Cardiac muscle cell (in vitro differentiated cells and primary cell): ENCODE data around the gene FAM81B. TPM values are rescaled to one million over a fixed set of nuclear protein-coding genes. Genes with fewer than 3 reads are reported as not detected.

Experiments
- DNase-seq, 2 donors: peaks; one replicate each; pipeline versions ENCODE4 v3.0.0 to v3.0.0-alpha.2; 2010 to 2017; ENCODE audit warnings: low read depth in 1 of 2, low spot score in 1 of 2
- H3K27ac ChIP-seq: fragments of 200-600 bp; sonication (generic); 2 replicates; pipeline ENCODE4 v1.5.1; 2016
- H3K27me3 ChIP-seq: fragments of 200-600 bp; sonication (generic); 2 replicates; pipeline ENCODE4 v1.6.0; 2016; ENCODE audit warnings: control low read depth
- H3K36me3 ChIP-seq: fragments of 200-600 bp; sonication (generic); 2 replicates; pipeline ENCODE4 v1.5.1; 2016; ENCODE audit warnings: control low read depth
- H3K4me1 ChIP-seq: fragments of 200-600 bp; sonication (generic); 2 replicates; pipeline ENCODE4 v1.8.1; 2017; ENCODE audit warnings: low read depth, mild to moderate bottlenecking, mixed run types
- H3K4me3 ChIP-seq: fragments of 200-600 bp; sonication (generic); 2 replicates; pipeline ENCODE4 v1.5.1; 2016; ENCODE audit warnings: mild to moderate bottlenecking
- H3K9me3 ChIP-seq: fragments of 200-600 bp; sonication (generic); 2 replicates; pipeline ENCODE4 v1.5.1; 2017; ENCODE audit warnings: low read depth, mild to moderate bottlenecking, control low read depth
- polyA plus RNA-seq: library from polyadenylated mRNA; unstranded; fragments of >200 nt; fragmentation: Nextera tagmentation; extraction: Ambion mirVana; gene quantifications from 2 replicates; pipeline ENCODE4 v1.2.1, GENCODE V29; 2016
- total RNA-seq: library from RNA; depleted of rRNA; stranded (reverse); fragments of >200 nt; gene quantifications from 2 replicates; pipeline ENCODE4 v1.2.3, GENCODE V29; 2016
- TF ChIP-seq, protein P1 (sequence below): IDR thresholded peaks from 2 replicates; pipeline ENCODE4 v1.5.1; 2012; ENCODE audit warnings: low read depth, mild to moderate bottlenecking, low read length

The FAM81B gene
- total and polyA plus RNA-seq, 2 experiments from 2014 or later, result not detected

GRCh38 chr5:95446560-95447221 is 55.5 kb downstream of the FAM81B start:
- Histone ChIP-seq H3K27ac (no peak overlapping the region), H3K36me3 (no peaks in the 10 kb centered on the region), H3K27me3 (no peaks in the 10 kb centered on the region), H3K4me1 (no peaks in the 10 kb centered on the region), H3K9me3 (no peaks in the 10 kb centered on the region), H3K4me3 (no peak overlapping the region)
- TF ChIP-seq, protein P1, sequence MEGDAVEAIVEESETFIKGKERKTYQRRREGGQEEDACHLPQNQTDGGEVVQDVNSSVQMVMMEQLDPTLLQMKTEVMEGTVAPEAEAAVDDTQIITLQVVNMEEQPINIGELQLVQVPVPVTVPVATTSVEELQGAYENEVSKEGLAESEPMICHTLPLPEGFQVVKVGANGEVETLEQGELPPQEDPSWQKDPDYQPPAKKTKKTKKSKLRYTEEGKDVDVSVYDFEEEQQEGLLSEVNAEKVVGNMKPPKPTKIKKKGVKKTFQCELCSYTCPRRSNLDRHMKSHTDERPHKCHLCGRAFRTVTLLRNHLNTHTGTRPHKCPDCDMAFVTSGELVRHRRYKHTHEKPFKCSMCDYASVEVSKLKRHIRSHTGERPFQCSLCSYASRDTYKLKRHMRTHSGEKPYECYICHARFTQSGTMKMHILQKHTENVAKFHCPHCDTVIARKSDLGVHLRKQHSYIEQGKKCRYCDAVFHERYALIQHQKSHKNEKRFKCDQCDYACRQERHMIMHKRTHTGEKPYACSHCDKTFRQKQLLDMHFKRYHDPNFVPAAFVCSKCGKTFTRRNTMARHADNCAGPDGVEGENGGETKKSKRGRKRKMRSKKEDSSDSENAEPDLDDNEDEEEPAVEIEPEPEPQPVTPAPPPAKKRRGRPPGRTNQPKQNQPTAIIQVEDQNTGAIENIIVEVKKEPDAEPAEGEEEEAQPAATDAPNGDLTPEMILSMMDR, result no peak
- peak in 1 of 2 donors; percentile 17 for DNase-seq

DNA sequence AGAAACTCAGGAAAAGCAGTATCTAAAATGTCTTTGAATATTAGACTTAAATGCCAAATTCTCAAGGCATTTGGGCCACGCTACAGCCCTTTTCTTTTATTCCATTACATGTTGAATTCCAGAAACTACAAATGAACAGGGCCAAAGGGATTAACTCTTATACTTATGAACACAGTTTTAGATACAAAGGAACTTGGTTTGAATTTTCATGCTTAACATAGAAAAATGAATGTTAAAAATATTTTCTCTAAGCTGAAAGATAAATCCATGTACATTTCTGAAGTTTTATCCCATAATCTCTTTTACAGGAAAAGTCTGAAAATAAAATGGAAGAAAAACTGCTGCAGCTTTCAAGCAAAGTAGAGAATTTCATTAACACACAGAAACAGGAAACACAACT is 56.8 kb downstream of the FAM81B start:
- no peaks in the 10 kb centered on the region for H3K9me3 ChIP-seq
- no peak overlapping the region for H3K27ac ChIP-seq
- TF ChIP-seq, protein P1, result no peak
- DNase-seq, result no peak
- H3K4me3 ChIP-seq, result no peak overlapping the region
- H3K36me3 ChIP-seq, result no peaks in the 10 kb centered on the region
- no peaks in the 10 kb centered on the region for H3K27me3 ChIP-seq
- H3K4me1 ChIP-seq, result no peaks in the 10 kb centered on the region

- Histone ChIP-seq H3K9me3 (no peaks in the 10 kb centered on the region), H3K4me1 (no peaks in the 10 kb centered on the region), H3K27ac (no peak overlapping the region), H3K4me3 (no peak overlapping the region), H3K27me3 (no peaks in the 10 kb centered on the region), H3K36me3 (no peaks in the 10 kb centered on the region)
- TF ChIP-seq, protein P1, result no peak
- DNase-seq, result no peak
Measured at GRCh38 chr5:95448789-95449188, 57.6 kb downstream of the FAM81B start.

DNA sequence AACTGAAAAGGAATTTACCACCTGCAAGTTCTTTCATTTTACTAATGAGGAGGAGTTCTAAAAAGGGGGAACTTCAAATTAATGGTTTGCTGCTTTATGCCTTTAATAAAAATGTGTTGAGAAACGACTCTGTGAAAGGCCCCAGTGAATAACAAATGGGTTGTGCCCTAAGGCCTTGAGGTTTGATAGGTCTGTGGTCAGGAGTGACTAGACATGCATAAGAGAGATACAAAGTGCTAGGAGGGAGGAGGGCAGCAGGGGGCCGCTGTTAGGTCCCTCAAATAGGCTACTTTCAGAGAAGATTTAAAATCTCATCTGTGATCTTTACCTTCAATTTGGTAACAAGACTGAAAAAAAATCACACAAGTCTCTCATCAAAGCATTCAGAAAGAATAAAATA is 58.3 kb downstream of the FAM81B start:
- Histone ChIP-seq H3K4me3 (no peak overlapping the region), H3K4me1 (no peaks in the 10 kb centered on the region), H3K27me3 (no peaks in the 10 kb centered on the region), H3K9me3 (no peaks in the 10 kb centered on the region), H3K36me3 (no peaks in the 10 kb centered on the region), H3K27ac (no peak overlapping the region)
- peak in 1 of 2 donors; percentile 24 for DNase-seq
- TF ChIP-seq, protein P1, result no peak

- TF ChIP-seq, protein P1, result no peak
- no peak for DNase-seq
- Histone ChIP-seq H3K4me3 (no peak overlapping the region), H3K36me3 (no peaks in the 10 kb centered on the region), H3K27me3 (no peaks in the 10 kb centered on the region), H3K9me3 (no peaks in the 10 kb centered on the region), H3K4me1 (no peaks in the 10 kb centered on the region), H3K27ac (no peak overlapping the region)
Measured at GRCh38 chr5:95454536-95454935, 63.4 kb downstream of the FAM81B start.
